Measurements from ENCODE around the gene CASKIN1.
A peak's percentile ranks its signal among the peaks of the same experiment; 100 is the strongest.

Gene CASKIN1

DNA sequence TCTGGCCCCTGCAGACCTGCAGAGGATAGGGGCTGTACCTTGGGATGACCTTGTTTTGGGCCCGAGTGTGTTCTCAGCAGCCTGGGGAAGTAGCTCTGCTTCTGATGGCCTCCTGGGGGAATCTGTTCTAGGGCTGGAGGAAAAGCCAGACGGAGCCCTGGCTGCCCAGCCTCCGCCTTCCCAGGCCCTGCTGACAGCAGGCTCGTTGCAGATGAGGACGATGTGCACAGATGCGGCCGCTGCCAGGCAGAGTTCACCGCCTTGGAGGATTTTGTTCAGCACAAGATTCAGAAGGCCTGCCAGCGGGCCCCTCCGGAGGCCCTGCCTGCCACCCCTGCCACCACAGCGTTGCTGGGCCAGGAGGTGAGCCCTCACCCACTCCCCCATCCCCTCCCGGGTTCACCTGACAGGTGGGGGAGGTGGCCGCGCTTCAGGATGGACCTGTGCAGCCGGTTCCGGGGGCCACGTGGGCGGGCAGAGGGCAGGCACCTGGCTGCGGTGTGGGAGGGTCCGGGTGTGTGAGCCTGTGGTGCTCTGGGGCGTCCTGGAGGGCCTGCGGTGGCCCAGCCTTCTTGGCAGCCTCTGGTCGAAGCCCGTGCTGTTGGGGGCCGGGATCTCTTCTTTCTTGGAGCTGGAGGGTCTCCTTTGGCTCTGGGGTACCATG is 31.9 kb upstream of the CASKIN1 start:
- DNase-seq (ENCODE audit: low read depth, low spot score): no peak
- CTCF ChIA-PET: no interaction called here
- POLR2A ChIA-PET: no interaction called here
- no peak overlapping the region for H3K4me3 ChIP-seq (ENCODE audit: low read depth, low read length)
- TF ChIP-seq, protein P1, sequence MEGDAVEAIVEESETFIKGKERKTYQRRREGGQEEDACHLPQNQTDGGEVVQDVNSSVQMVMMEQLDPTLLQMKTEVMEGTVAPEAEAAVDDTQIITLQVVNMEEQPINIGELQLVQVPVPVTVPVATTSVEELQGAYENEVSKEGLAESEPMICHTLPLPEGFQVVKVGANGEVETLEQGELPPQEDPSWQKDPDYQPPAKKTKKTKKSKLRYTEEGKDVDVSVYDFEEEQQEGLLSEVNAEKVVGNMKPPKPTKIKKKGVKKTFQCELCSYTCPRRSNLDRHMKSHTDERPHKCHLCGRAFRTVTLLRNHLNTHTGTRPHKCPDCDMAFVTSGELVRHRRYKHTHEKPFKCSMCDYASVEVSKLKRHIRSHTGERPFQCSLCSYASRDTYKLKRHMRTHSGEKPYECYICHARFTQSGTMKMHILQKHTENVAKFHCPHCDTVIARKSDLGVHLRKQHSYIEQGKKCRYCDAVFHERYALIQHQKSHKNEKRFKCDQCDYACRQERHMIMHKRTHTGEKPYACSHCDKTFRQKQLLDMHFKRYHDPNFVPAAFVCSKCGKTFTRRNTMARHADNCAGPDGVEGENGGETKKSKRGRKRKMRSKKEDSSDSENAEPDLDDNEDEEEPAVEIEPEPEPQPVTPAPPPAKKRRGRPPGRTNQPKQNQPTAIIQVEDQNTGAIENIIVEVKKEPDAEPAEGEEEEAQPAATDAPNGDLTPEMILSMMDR (IDR thresholded peaks at IDR 0.05; ENCODE audit: insufficient read depth, low read length, missing control alignments): no peak

DNA sequence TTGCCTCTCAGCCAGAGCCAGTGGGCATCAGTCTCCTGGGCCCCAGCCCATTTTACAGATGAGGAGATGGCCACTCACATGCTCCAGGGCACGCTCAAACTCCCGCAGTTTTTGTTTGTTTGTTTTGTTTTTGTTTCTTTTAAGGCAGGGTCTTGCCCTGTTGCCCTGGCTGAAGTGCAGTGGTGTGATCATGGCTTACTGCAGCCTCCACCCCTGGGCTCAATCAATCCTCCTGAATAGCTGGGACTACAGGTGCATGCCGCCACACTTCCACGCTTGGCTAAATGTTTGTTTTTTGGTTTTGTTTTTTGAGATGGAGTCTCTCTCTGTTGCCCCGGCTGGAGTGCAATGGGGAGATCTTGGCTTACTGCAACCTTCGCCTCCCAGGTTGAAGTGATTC is 30.5 kb upstream of the CASKIN1 start:
- ChIA-PET POLR2A (interaction anchor here (1.2 kb wide), 1 partner anchor 12 kb away, joined by 4 read pairs; no protein-coding TSS in a partner anchor), CTCF (interaction anchor here (1.1 kb wide), 1 partner anchor 24 kb away, joined by 4 read pairs; the partner anchor contains the start of gene ECI1)
- no peak for DNase-seq (ENCODE audit: low read depth, low spot score)
- TF ChIP-seq, protein P1 (IDR thresholded peaks at IDR 0.05; ENCODE audit: insufficient read depth, low read length, missing control alignments): no peak
- H3K4me3 ChIP-seq (ENCODE audit: low read depth, low read length): no peak overlapping the region

DNA sequence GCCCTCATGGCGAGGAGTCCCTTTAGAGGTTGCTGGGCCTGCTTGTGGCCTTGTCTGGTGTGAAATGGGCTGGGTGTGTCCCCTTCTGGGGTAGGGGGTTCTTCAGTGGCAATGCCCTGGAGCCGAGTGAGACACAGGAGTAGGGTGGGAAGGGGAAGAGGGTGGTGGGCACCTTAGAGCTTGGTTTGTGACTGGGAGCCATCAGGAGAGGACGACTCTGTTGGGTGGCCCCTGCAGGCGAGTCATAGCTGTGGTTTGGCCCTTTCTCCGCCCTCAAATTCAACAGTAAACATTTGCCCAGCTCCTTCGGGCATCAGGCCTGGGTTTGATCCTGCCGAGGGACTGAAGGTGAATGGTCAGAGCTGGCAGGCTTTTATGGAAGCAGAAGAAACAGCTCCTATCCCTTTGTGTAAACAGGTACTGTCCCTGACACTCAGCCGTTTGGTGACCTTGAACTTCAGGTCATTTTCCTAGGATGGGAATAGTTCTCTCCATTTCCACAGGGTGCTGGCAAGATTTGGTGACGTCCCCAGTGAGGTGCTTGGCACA is 29.9 kb upstream of the CASKIN1 start:
- CTCF ChIA-PET: interaction anchor here (1.1 kb wide), 1 partner anchor 24 kb away, joined by 4 read pairs; the partner anchor contains the start of gene ECI1
- POLR2A ChIA-PET: interaction anchor here (1.2 kb wide), 1 partner anchor 12 kb away, joined by 4 read pairs; no protein-coding TSS in a partner anchor

DNA sequence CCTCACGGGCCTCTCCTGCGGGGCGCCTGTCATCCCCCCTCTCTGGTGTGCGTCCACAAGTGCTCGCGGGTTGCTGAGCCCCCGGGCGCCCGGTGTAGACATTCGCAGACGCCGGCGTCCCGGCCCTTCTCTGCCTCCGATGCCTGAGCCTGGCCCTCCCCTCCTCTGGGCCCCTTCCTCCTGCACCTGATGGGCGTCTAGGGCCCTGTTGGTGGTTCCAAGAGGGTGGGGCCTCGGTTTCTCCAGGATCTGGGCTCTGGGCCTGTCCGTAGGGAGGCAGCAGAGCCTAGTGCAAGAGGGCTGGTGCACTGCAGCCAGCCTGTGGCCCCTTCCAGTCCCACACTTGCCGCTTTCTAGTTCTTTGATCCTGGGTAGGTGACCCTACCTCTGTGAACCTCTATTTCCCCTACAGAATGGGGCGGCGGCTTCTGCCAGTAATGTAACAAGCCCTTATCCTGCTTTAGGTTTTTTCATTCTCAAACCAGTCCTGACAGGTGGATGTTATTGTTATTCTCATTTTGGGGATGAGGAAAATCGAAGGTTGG is 27.6 kb upstream of the CASKIN1 start:
- no peak for DNase-seq (ENCODE audit: low read depth, low spot score)
- ChIA-PET POLR2A (interaction anchor here (1.8 kb wide), 1 partner anchor 10 kb away, joined by 6 read pairs; the partner anchor contains the start of gene PGP), CTCF (interaction anchor here (0.9 kb wide), 1 partner anchor 119 kb away, joined by 3 read pairs; no protein-coding TSS in a partner anchor)
- TF ChIP-seq, protein P1 (IDR thresholded peaks at IDR 0.05; ENCODE audit: insufficient read depth, low read length, missing control alignments): peak; percentile 21
- peak overlapping the region; percentile 89 for H3K4me3 ChIP-seq (ENCODE audit: low read depth, low read length)

More for the DNA sequence above, 29.9 kb upstream of the CASKIN1 start:
- DNase-seq (ENCODE audit: low read depth, low spot score): no peak
- no peak overlapping the region for H3K4me3 ChIP-seq (ENCODE audit: low read depth, low read length)
- TF ChIP-seq, protein P1 (IDR thresholded peaks at IDR 0.05; ENCODE audit: insufficient read depth, low read length, missing control alignments): no peak

DNA sequence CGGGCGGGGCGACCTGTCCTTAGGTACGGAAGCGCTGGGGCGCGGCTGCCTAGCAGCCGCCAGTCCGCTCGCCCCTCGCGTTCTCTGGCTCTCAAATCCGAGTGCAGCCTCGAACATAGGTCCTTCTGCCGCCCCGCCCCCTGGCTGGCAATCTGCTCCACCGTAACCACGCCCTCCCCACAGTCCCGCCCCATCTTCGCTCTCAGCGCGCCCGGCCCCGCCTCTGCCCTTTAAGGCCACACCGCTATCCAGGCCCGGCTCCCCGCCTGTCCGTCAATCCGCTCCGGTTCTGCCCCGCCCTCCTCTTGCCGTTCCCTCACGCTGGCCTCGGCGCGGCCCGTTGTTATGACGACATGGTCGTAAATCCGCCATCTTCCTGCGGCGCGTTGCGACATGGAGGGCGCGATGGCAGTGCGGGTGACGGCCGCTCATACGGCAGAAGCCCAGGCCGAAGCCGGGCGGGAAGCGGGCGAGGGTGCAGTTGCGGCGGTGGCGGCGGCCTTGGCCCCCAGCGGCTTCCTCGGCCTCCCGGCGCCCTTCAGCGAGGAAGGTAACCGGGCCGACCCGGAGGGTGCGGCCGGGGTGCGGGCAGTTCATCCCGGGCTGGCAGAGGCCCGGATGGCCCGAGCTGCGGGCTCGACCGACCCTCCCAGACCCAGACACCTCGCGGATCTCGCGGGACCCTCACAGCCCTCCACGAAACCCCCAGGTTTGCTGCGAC is 27.0 kb upstream of the CASKIN1 start, which contains the start of gene E4F1:
Gene E4F1 (plus strand): TSS at position 371 of the 721 bp plus-strand sequence. CDS start 23 bp downstream, at position 394.
- DNase-seq (ENCODE audit: low read depth, low spot score): peak; percentile 92
- CTCF ChIA-PET: no interaction called here
- POLR2A ChIA-PET: interaction anchor here (1.8 kb wide), 1 partner anchor 9 kb away, joined by 6 read pairs; the partner anchor contains the start of gene PGP
- TF ChIP-seq, protein P1 (IDR thresholded peaks at IDR 0.05; ENCODE audit: insufficient read depth, low read length, missing control alignments): no peak
- peak within 1 kb of the TSS; percentile 89 for H3K4me3 ChIP-seq (ENCODE audit: low read depth, low read length)
